H1 (cell line): Measurements from ENCODE around the gene BAK1. TPM values are rescaled to one million over a fixed set of nuclear protein-coding genes. Genes with fewer than 3 reads are reported as not detected.

Source experiments
- CTCF ChIA-PET: fragments of 300-600 bp; sonication (Branson Sonifier 250); formaldehyde crosslinking; loops from one replicate; lab custom pipeline; 2021; ENCODE audit not compliant: partially characterized antibody; lab: Charles Lee
- POLR2A ChIA-PET: fragments of 300-600 bp; sonication (Branson Sonifier 250); formaldehyde crosslinking; loops from one replicate; lab custom pipeline; 2021; ENCODE audit warnings: inconsistent platforms; ENCODE audit not compliant: partially characterized antibody; lab: Charles Lee
- DNase-seq, 2 experiments: peaks; one replicate each; pipeline versions ENCODE4 v3.0.0 to v3.0.0-alpha.2; 2010 to 2022; ENCODE audit warnings: low spot score in 2 of 2, low read depth in 1 of 2, mixed read lengths in 1 of 2
- FAIRE-seq: peaks from 2 replicates; lab custom pipeline; 2011; peaks lifted over from hg19 to GRCh38; lab: Jason Lieb, UNC
- H2AFZ ChIP-seq: 2 replicates; pipeline ENCODE4 v1.8.1; 2012; ENCODE audit warnings: low read length, inconsistent platforms
- H2AK5ac ChIP-seq: 2 replicates; pipeline ENCODE4 v1.6.1; 2013; ENCODE audit warnings: low read depth, low read length
- H2BK120ac ChIP-seq: replicated peaks from 2 replicates; pipeline ENCODE3; 2013; ENCODE audit warnings: low read depth, low read length, inconsistent platforms
- H2BK12ac ChIP-seq: 2 replicates; pipeline ENCODE4 v1.6.1; 2013; ENCODE audit warnings: low read depth, low read length
- H2BK15ac ChIP-seq: 2 replicates; pipeline ENCODE4 v1.6.1; 2013; ENCODE audit warnings: low read length
- H2BK20ac ChIP-seq: 2 replicates; pipeline ENCODE4 v1.6.1; 2013; ENCODE audit warnings: low read length
- H2BK5ac ChIP-seq: 2 replicates; pipeline ENCODE4 v1.6.1; 2013; ENCODE audit warnings: low read depth, low read length
- H3K14ac ChIP-seq: 2 replicates; pipeline ENCODE4 v1.6.1; 2013; ENCODE audit warnings: inconsistent platforms; ENCODE audit not compliant: insufficient read length
- H3K18ac ChIP-seq: 2 replicates; pipeline ENCODE4 v1.6.1; 2013; ENCODE audit warnings: low read length; ENCODE audit errors: extremely low read depth
- H3K23ac ChIP-seq: 2 replicates; pipeline ENCODE4 v1.6.1; 2013; ENCODE audit warnings: inconsistent platforms; ENCODE audit not compliant: insufficient read length
- H3K23me2 ChIP-seq: 2 replicates; pipeline ENCODE4 v1.6.1; 2013; ENCODE audit warnings: low read depth, low read length
- H3K27ac ChIP-seq: 2 replicates; pipeline ENCODE4 v1.6.1; 2011; ENCODE audit warnings: low read depth, low read length, inconsistent platforms
- H3K27me3 ChIP-seq, 4 experiments: replicated peaks in 1 of 4; 1 replicate in 1 of 4; 2 replicates in 3 of 4; pipeline versions ENCODE4 v1.6.1 to v1.8.1; 2011 to 2013; ENCODE audit warnings: low read length in 3 of 4, mild to moderate bottlenecking in 3 of 4, inconsistent platforms in 2 of 4, mixed read lengths in 2 of 4, moderate library complexity in 1 of 4; ENCODE audit not compliant: control insufficient read depth in 3 of 4, insufficient read depth in 3 of 4; ENCODE audit errors: extremely low read depth in 1 of 4
- H3K36me3 ChIP-seq, 4 experiments: 2 replicates each; pipeline versions ENCODE4 v1.6.1 to v1.8.1; 2011 to 2013; ENCODE audit warnings: mild to moderate bottlenecking in 4 of 4, low read length in 3 of 4, moderate library complexity in 2 of 4, control low read depth in 1 of 4, inconsistent platforms in 1 of 4; ENCODE audit not compliant: insufficient read depth in 4 of 4, control insufficient read depth in 2 of 4
- H3K4ac ChIP-seq: replicated peaks from 2 replicates; pipeline ENCODE3; 2013; ENCODE audit warnings: low read length, low read depth, mixed read lengths, inconsistent platforms; ENCODE audit not compliant: insufficient read length
- H3K4me1 ChIP-seq, 4 experiments: replicated peaks in 1 of 4; 1 replicate in 1 of 4; 2 replicates in 3 of 4; pipeline versions ENCODE4 v1.6.1 to v1.8.1; 2011 to 2013; ENCODE audit warnings: low read length in 3 of 4, inconsistent platforms in 2 of 4, mixed read lengths in 1 of 4; ENCODE audit not compliant: insufficient read depth in 4 of 4, control insufficient read depth in 3 of 4
- H3K4me2 ChIP-seq, 2 experiments: 2 replicates each; pipeline versions ENCODE4 v1.6.1 to v1.8.1; 2011 to 2013; ENCODE audit warnings: low read depth in 2 of 2, low read length in 2 of 2, control low read depth in 1 of 2, inconsistent platforms in 1 of 2, mild to moderate bottlenecking in 1 of 2; ENCODE audit not compliant: insufficient read depth in 1 of 2
- H3K4me3 ChIP-seq, 4 experiments: fragments of 200-600, 300-600 bp in 1 of 4; sonication (generic), shearing (Covaris generic), sonication (Bioruptor Twin) in 1 of 4; 2 replicates each; pipeline versions ENCODE4 v1.5.1 to v1.8.1; 2011 to 2016; ENCODE audit warnings: low read length in 4 of 4, low read depth in 3 of 4, control low read depth in 2 of 4, inconsistent platforms in 2 of 4, mild to moderate bottlenecking in 2 of 4, mixed read lengths in 1 of 4, moderate library complexity in 1 of 4; ENCODE audit not compliant: insufficient read depth in 2 of 4; ENCODE audit errors: extremely low read depth in 1 of 4
- H3K56ac ChIP-seq: replicated peaks from 2 replicates; pipeline ENCODE3; 2013; ENCODE audit warnings: low read depth, mild to moderate bottlenecking, mixed read lengths, low read length, inconsistent platforms; ENCODE audit not compliant: insufficient read length
- H3K79me1 ChIP-seq: 2 replicates; pipeline ENCODE4 v1.6.1; 2013; ENCODE audit warnings: low read depth, low read length, control low read depth
- H3K79me2 ChIP-seq, 2 experiments: 2 replicates each; pipeline versions ENCODE4 v1.6.1 to v1.8.1; 2012 to 2013; ENCODE audit warnings: low read length in 2 of 2, mild to moderate bottlenecking in 2 of 2, inconsistent platforms in 1 of 2; ENCODE audit not compliant: insufficient read depth in 2 of 2, control insufficient read depth in 1 of 2
- H3K9ac ChIP-seq, 4 experiments: replicated peaks in 1 of 4; 1 replicate in 1 of 4; 2 replicates in 3 of 4; pipeline versions ENCODE4 v1.6.1 to v1.8.1; 2011 to 2013; ENCODE audit warnings: low read depth in 3 of 4, low read length in 3 of 4, control low read depth in 2 of 4, mild to moderate bottlenecking in 2 of 4, moderate library complexity in 2 of 4, inconsistent platforms in 1 of 4; ENCODE audit errors: extremely low read depth in 1 of 4
- H3K9me3 ChIP-seq, 2 experiments: 2 replicates each; pipeline versions ENCODE4 v1.6.1 to v1.8.1; 2012 to 2013; ENCODE audit warnings: mild to moderate bottlenecking in 2 of 2, moderate library complexity in 2 of 2, control low read depth in 1 of 2, inconsistent platforms in 1 of 2, low read depth in 1 of 2, low read length in 1 of 2, mixed read lengths in 1 of 2; ENCODE audit not compliant: insufficient read depth in 2 of 2
- H4K20me1 ChIP-seq, 2 experiments: replicated peaks in 1 of 2; 2 replicates each; pipeline versions ENCODE3 to v1.8.1; 2011 to 2013; ENCODE audit warnings: inconsistent platforms in 2 of 2, low read length in 2 of 2, mild to moderate bottlenecking in 1 of 2; ENCODE audit not compliant: insufficient read depth in 2 of 2, control insufficient read depth in 1 of 2
- H4K5ac ChIP-seq: 2 replicates; pipeline ENCODE4 v1.6.1; 2013; ENCODE audit warnings: low read length, low read depth, mixed read lengths, inconsistent platforms; ENCODE audit not compliant: insufficient read length
- H4K8ac ChIP-seq: 2 replicates; pipeline ENCODE4 v1.8.0; 2013; ENCODE audit warnings: mild to moderate bottlenecking, moderate library complexity, low read length, inconsistent platforms; ENCODE audit not compliant: insufficient read depth; ENCODE audit errors: extremely low read depth
- H4K91ac ChIP-seq: replicated peaks from 2 replicates; pipeline ENCODE3; 2013; ENCODE audit warnings: low read length, mixed read lengths, inconsistent platforms; ENCODE audit not compliant: insufficient read length
- CTCF ChIP-seq, 3 experiments: IDR thresholded peaks; 1 replicate in 2 of 3; 2 replicates in 1 of 3; pipeline versions ENCODE4 v1.5.1 to v1.6.1; 2011; ENCODE audit warnings: low read length in 3 of 3, mild to moderate bottlenecking in 3 of 3, inconsistent platforms in 2 of 3, low read depth in 1 of 3, moderate library complexity in 1 of 3; ENCODE audit not compliant: insufficient read depth in 1 of 3; ENCODE audit errors: control extremely low read depth in 1 of 3
- GTF2F1 ChIP-seq: IDR thresholded peaks from 2 replicates; pipeline ENCODE4 v1.6.1; 2012; ENCODE audit warnings: low read depth, low read length, improper control_type of control experiment, borderline replicate concordance
- RAD21 ChIP-seq, 2 experiments: IDR thresholded peaks in 1 of 2; conservative IDR thresholded peaks in 1 of 2; 2 replicates each; pipeline ENCODE4 v1.6.1; 2011; ENCODE audit warnings: low read depth in 2 of 2, low read length in 2 of 2, improper control_type of control experiment in 1 of 2, inconsistent platforms in 1 of 2, mild to moderate bottlenecking in 1 of 2, moderate library complexity in 1 of 2
- SIN3A ChIP-seq, 2 experiments: IDR thresholded peaks in 1 of 2; conservative IDR thresholded peaks in 1 of 2; 2 replicates each; pipeline ENCODE4 v1.6.1; 2011 to 2012; ENCODE audit warnings: low read length in 2 of 2, improper control_type of control experiment in 1 of 2, low read depth in 1 of 2, mild to moderate bottlenecking in 1 of 2
- TAF1 ChIP-seq: IDR thresholded peaks from 2 replicates; pipeline ENCODE4 v1.6.1; 2011; ENCODE audit warnings: mild to moderate bottlenecking, low read depth, low read length
- USF2 ChIP-seq: IDR thresholded peaks from 2 replicates; pipeline ENCODE4 v1.6.1; 2011; ENCODE audit warnings: low read length, improper control_type of control experiment
- WGBS, 2 experiments: shearing (Covaris generic) in 1 of 2; methylation state at CpG; one replicate each; pipeline versions ENCODE4 v1.1.6 to v1.1.7; 2013 to 2015; ENCODE audit warnings: low lambda C conversion rate in 2 of 2, mixed read lengths in 2 of 2, inconsistent platforms in 1 of 2, low coverage in 1 of 2, missing lambda C conversion rate in 1 of 2; ENCODE audit not compliant: insufficient replicate concordance in 2 of 2, insufficient coverage in 1 of 2, insufficient read length in 1 of 2; ENCODE audit errors: extremely low coverage in 1 of 2, missing lambda C conversion rate in 1 of 2; 5-methylcytosine and 5-hydroxymethylcytosine counted together
- polyA plus RNA-seq, 7 experiments: library from polyadenylated mRNA; depleted of rRNA in 3 of 7; stranded (reverse) in 5 of 7; unstranded in 2 of 7; fragments of >200 nt in 5 of 7; fragments of 200-250 nt in 2 of 7; gene quantifications; 1 replicate in 5 of 7; 2 replicates in 1 of 7; 4 replicates in 1 of 7; pipeline versions ENCODE4 v1.2.1 to v1.2.3, GENCODE V29; 2011 to 2013; ENCODE audit warnings: missing spikeins in 2 of 7, mixed read lengths in 2 of 7
- total RNA-seq: library from RNA; stranded (reverse); fragmentation: NEBNext Ultra II Directional; extraction: Animal tissue kit (Norgen Biotek cat#: 25700); gene quantifications from 2 replicates; pipeline ENCODE4 v1.2.1, GENCODE V29; 2021

BAK1 gene
- total and polyA plus RNA-seq, 2 of the 8 experiments (the other 6 are each of a cell fraction or from before 2014, with no cell fraction given), result 43.3 to 43.4 TPM

GRCh38 chr6:33585403-33586107 lies 5.5 kb upstream of the BAK1 start:
- Histone ChIP-seq H3K4me1 (peaks cover 5 to 15% (median 10%) of the 10 kb centered on the region in 4 experiments), H3K36me3 (no peaks in the 10 kb centered on the region), H4K5ac (no peak overlapping the region), H2BK20ac (peak overlapping the region; percentile 48; the same call in 1 of the 2 replicates), H3K14ac (no peak overlapping the region), H3K23me2 (no peaks in the 10 kb centered on the region), H2BK12ac (no peak overlapping the region; the same call in 1 of the 2 replicates), H3K79me1 (no peaks in the 10 kb centered on the region), H4K8ac (0 out of 2 replicates have a peak overlapping the region, but pooled peaks have one; percentile 19), H3K27me3 (no peaks in the 10 kb centered on the region), H3K4ac (no peak overlapping the region), H4K91ac (peak overlapping the region; percentile 39), H2BK5ac (no peak overlapping the region), H3K56ac (no peak overlapping the region), H2BK15ac (0 out of 2 replicates have a peak overlapping the region, but pooled peaks have one; percentile 92), H2BK120ac (no peak overlapping the region), H3K27ac (no peak overlapping the region), H3K23ac (no peak overlapping the region), H3K4me2 (peak overlapping the region in 1 of 2 experiments; percentile 50; a peak in 1 of 4 replicates), H3K18ac (no peak overlapping the region; the same call in 1 of the 2 replicates), H4K20me1 (no peaks in the 10 kb centered on the region), H3K79me2 (no peaks in the 10 kb centered on the region), H3K9ac (no peak overlapping the region), H2AFZ (peak overlapping the region; percentile 55; the same call in 1 of the 2 replicates), H3K4me3 (no peak overlapping the region; a peak in 1 of 8 replicates), H3K9me3 (no peaks in the 10 kb centered on the region), H2AK5ac (no peak overlapping the region)
- FAIRE-seq (no peak), DNase-seq (peak in 1 of 2 experiments; percentile 96)
- WGBS, 2 experiments, result 23% methylated on average over 11 of the region's 14 CpGs; no CpG with 5 or more reads in 1 of the 2 experiments
- ChIA-PET CTCF (interaction anchor here (0.6 to 9.2 kb wide), 40 partner anchors 9 to 536 kb away, joined by 3 to 131 read pairs (median 5); partner anchors contain the start of genes ITPR3 and UQCC2), POLR2A (interaction anchor here (1.6 to 2.2 kb wide), 2 partner anchors 22 to 126 kb away, joined by 3 to 10 read pairs; partner anchors contain the start of gene UQCC2)
- TF ChIP-seq TAF1, result 0 out of 2 replicates have a peak, but pooled peaks have one; percentile 29
- 0 out of 4 replicates have a peak, but pooled peaks of 1 of the 2 experiments have one; percentile 26 for TF ChIP-seq SIN3A (conservative IDR thresholded peaks at IDR 0.05 in 1 of 2, IDR thresholded peaks at IDR 0.05 in 1 of 2; ENCODE audit: low read depth in 1 of 2, low read length in 2 of 2)
- TF ChIP-seq GTF2F1, result no peak
- peak in 2 of 3 experiments; percentile 86 to 94; a peak in 3 of 4 replicates for TF ChIP-seq CTCF (IDR thresholded peaks at IDR 0.05; ENCODE audit: control extremely low read depth in 1 of 3, insufficient read depth in 1 of 3, low read depth in 1 of 3, low read length in 3 of 3)
- peak; percentile 57 for TF ChIP-seq USF2
- TF ChIP-seq RAD21 (IDR thresholded peaks at IDR 0.05 in 1 of 2, conservative IDR thresholded peaks at IDR 0.05 in 1 of 2; ENCODE audit: low read depth in 2 of 2, low read length in 2 of 2), result peak; percentile 95 to 97
